ENCODE results near the gene ABCA7. TPM values are rescaled to one million over a fixed set of nuclear protein-coding genes. Genes with fewer than 3 reads are reported as not detected.

Gene ABCA7
- total RNA-seq, 1 donor: 42.5 TPM

GRCh38 chr19:1082928-1083816 lies 43.3 kb downstream of the ABCA7 start:
- DNase-seq (ENCODE audit: low read depth in 2 of 3, low spot score in 2 of 3): no peak

- no peak for DNase-seq (ENCODE audit: low read depth in 2 of 3, low spot score in 2 of 3)
Observed at GRCh38 chr19:1084024-1084868, 44.3 kb downstream of the ABCA7 start.

DNA sequence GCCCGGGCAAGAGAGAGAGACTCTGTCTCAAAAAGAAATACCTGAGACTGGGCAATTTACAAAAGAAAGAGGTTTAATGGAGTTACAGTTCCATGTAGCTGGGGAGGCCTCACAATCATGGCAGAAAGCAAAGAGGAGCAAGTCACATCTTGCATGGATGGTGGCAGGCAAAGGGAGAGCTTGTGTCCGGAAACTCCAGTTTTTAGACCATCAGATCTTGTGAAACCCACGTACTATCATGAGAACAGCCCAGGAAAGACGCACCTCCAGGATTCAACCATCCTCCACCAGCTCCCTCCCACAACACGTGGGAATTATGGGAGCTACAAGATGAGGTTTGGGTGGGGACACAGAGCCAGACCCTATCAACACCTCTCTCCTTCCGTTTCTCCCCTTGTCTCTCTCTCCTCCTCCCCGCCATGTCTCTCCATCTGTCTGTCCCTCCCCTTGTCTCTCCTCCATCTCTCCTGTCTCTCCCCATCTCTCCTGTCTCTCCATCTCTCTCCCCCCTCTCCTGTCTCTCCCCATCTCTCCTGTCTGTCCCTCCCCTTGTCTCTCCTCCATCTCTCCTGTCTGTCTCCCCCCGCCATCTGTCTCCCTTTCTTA lies 45.2 kb downstream of the ABCA7 start:
- DNase-seq (ENCODE audit: low read depth in 2 of 3, low spot score in 2 of 3): no peak

GRCh38 chr19:1085676-1086442 lies 46.0 kb downstream of the ABCA7 start:
- DNase-seq (ENCODE audit: low read depth in 2 of 3, low spot score in 2 of 3): no peak

DNA sequence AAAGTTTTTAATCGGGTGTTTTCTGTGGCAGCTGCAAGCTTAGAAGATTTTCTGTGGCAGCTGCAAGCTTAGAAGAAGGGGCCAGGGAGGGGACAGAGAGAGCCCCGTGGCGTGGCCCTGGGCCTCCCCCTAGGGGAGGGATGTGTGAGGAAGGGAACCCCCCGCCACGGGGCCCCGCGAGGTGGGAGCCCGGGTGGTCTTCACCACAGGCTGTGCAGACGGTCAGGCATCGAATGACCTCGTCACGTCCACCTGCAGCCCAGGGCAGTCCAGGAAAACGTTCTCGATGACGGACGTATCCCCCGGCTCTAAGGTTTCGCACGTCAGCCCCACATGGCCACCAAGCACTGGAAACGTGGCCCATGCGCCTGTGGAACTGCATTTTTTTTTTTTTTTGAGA lies 46.7 kb downstream of the ABCA7 start:
- DNase-seq (ENCODE audit: low read depth in 2 of 3, low spot score in 2 of 3): no peak

GRCh38 chr19:1087813-1088415 lies 48.0 kb downstream of the ABCA7 start:
- DNase-seq (ENCODE audit: low read depth in 2 of 3, low spot score in 2 of 3): peak in 2 of 3 donors; percentile 86 to 88

- DNase-seq (ENCODE audit: low read depth in 2 of 3, low spot score in 2 of 3): no peak
Observed at GRCh38 chr19:1088416-1089010, 48.6 kb downstream of the ABCA7 start.

DNA sequence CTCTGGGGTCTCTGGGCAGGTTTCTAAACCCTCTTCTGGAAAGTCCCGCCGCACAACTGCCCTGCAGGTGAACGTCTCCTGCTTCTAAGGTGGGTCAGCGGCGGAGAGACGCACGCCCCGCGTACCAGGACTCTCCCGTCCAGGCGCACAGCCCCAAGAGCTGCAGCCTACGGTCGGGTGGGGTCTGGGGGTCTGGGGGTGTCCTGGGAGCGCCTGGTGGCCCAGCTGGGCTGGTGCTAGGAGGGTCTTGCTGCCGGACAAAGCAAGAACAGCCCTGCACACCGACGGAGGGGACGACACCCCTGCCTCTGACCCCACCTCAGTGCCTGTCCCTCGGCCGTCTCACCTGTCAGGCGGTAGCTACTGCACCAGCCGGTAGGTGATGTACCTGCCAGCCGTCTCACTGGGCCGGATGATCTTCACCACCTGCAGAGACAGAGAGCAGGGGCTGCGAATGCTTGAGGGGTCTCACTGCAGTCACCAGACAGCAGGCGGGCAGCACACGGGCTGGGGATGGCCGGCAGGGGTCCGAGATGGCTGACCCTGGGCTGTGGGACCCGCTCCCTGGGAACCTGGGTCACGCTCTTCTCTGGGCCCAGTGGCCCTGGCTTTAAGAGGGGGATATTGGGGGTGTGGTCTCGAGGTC lies 49.3 kb downstream of the ABCA7 start:
- DNase-seq (ENCODE audit: low read depth in 2 of 3, low spot score in 2 of 3): no peak

GRCh38 chr19:1089891-1090290 lies 50.0 kb downstream of the ABCA7 start:
- no peak for DNase-seq (ENCODE audit: low read depth in 2 of 3, low spot score in 2 of 3)

GRCh38 chr19:1090731-1091543 lies 51.0 kb downstream of the ABCA7 start:
- DNase-seq (ENCODE audit: low read depth in 2 of 3, low spot score in 2 of 3): no peak

DNA sequence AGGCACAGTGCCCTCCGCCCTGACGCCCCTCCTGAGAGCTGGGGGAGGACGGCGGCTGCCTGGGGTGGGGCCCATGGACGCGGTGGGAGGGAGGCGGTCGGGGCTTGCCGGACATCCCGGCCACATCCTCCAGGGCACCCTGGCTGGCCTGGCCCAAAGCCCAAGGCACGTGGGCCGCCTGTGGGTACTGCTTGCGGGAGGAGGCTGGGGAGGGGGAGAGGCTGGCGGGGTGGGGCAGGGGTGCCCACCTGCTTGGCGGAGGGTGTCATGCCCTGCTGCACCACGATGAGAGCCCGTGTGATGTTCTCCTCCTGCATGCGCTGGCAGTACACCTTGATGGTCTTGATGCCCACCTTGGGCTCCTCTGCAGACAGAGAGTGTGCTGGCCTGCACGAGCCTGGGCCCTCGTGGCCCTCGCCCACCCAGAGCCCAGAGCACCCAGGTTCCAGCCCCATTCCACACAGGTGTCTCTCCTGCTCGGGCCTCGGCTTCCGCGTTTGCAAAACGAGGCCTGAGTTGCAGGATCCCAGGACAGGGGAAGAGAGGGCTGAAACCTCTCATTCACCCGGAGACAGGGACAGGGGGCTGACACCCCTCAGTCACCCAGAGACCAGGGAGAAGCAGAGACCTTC lies 51.8 kb downstream of the ABCA7 start:
- DNase-seq (ENCODE audit: low read depth in 2 of 3, low spot score in 2 of 3): no peak

- no peak for DNase-seq (ENCODE audit: low read depth in 2 of 3, low spot score in 2 of 3)
Observed at GRCh38 chr19:1093330-1093729, 53.4 kb downstream of the ABCA7 start.

- no peak for DNase-seq (ENCODE audit: low read depth in 2 of 3, low spot score in 2 of 3)
Observed at GRCh38 chr19:1093811-1094553, 54.1 kb downstream of the ABCA7 start.

- DNase-seq (ENCODE audit: low read depth in 2 of 3, low spot score in 2 of 3): no peak
Observed at GRCh38 chr19:1094655-1094977, 54.7 kb downstream of the ABCA7 start.

- DNase-seq (ENCODE audit: low read depth in 2 of 3, low spot score in 2 of 3): peak; percentile 97 to 98 (median 98)
Observed at GRCh38 chr19:1094978-1095701, 55.2 kb downstream of the ABCA7 start, which contains the start of gene POLR2E. POLR2E (minus strand) TSS chr19:1095375; CDS start chr19:1095315, 60 bp downstream.

DNA sequence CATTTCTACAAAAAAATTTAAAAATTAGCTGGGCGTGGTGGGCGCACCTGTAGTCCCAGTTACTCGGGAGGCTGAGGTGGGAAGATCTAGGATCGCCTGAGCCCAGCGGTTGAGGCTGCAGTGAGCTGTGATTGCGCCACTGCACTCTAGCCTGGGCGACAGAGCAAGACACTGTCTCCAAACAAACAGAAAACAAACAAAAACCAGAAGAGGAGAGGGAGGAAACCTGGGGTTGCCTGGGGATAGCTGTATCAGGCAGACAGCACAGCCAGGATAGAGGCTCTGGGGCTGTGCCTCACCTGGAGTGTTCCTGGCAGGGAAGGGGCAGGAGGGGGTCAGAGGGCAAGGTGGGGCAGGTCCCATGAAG lies 57.9 kb downstream of the ABCA7 start:
- DNase-seq (ENCODE audit: low read depth in 2 of 3, low spot score in 2 of 3): no peak

Data from hematopoietic multipotent progenitor cell (in vitro differentiated cells).